ENCODE data around the gene DMD.

- no peak for TF ChIP-seq CTCF (conservative IDR thresholded peaks at IDR 0.05; ENCODE audit: low read length)
- TF ChIP-seq EZH2phosphoT487 (IDR thresholded peaks at IDR 0.05; ENCODE audit: borderline replicate concordance): no peak
These were observed 1506.4 kb downstream of the DMD start for GRCh38 chrX:31704938-31705337.
